HG03354 (cell line): Measurements from ENCODE around the gene GATA1.
"Not testable (repeated sequence)": the region's sequence is repeated elsewhere in the genome, so short reads cannot be mapped to it uniquely, and the experiment has no call there.

Experiments used
- ATAC-seq: cut with Tn5 transposase; IDR thresholded peaks from one replicate; pipeline ENCODE4 v1.9.1; 2021; ENCODE audit warnings: mild to moderate bottlenecking; ENCODE audit not compliant: unreplicated experiment, poor library complexity, severe bottlenecking

Gene GATA1

GRCh38 chrX:48802089-48802904 is 15.9 kb downstream of the GATA1 start:
- ATAC-seq = peak; percentile 46

- no peak for ATAC-seq
Observed at GRCh38 chrX:48802905-48803200, 16.5 kb downstream of the GATA1 start.

GRCh38 chrX:48806081-48806480 is 19.7 kb downstream of the GATA1 start:
- no peak for ATAC-seq

- ATAC-seq = no peak
Observed at GRCh38 chrX:48813644-48814043, 27.3 kb downstream of the GATA1 start.

DNA sequence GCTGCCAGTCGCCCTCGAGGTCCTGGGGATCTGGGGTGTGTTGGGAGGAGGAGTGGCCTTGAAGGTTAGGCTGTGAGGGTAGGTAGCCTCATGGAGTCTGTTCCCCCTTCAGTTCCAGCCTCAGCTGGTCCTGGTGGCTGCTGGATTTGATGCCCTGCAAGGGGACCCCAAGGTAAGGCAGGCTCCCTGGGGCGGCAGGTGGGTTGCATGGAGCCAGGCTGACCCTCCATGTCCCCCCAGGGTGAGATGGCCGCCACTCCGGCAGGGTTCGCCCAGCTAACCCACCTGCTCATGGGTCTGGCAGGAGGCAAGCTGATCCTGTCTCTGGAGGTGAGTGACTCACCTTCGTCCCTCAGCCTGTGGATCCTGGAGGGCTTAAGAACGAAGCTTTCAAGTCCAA is 28.3 kb downstream of the GATA1 start:
- ATAC-seq = no peak

DNA sequence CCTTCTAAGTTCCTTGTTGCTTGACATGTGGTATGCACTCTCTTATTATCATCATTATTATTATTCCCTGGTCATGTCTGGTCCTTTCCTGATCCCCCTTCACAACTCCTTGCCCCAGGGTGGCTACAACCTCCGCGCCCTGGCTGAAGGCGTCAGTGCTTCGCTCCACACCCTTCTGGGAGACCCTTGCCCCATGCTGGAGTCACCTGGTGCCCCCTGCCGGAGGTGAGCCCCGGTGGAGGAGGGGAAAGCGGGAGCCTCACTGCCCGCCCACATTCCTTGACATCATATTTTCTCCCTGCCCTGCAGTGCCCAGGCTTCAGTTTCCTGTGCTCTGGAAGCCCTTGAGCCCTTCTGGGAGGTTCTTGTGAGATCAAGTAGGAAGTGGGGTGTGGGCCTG is 28.9 kb downstream of the GATA1 start:
- ATAC-seq = no peak

- ATAC-seq = no peak
Observed at GRCh38 chrX:48816014-48816810, 29.8 kb downstream of the GATA1 start.

DNA sequence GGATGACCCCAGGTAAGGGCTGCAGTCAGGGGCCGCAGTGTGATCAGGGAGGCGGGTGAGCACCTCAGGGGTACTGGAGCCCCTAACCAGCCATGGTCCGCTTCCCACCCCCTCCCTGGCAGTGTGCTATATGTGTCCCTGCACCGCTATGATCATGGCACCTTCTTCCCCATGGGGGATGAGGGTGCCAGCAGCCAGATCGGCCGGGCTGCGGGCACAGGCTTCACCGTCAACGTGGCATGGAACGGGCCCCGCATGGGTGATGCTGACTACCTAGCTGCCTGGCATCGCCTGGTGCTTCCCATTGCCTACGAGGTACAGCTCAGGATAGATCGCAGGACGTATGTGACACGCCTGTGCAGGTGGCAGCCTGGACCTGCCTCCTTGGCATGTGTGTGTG is 31.7 kb downstream of the GATA1 start:
- no peak for ATAC-seq

DNA sequence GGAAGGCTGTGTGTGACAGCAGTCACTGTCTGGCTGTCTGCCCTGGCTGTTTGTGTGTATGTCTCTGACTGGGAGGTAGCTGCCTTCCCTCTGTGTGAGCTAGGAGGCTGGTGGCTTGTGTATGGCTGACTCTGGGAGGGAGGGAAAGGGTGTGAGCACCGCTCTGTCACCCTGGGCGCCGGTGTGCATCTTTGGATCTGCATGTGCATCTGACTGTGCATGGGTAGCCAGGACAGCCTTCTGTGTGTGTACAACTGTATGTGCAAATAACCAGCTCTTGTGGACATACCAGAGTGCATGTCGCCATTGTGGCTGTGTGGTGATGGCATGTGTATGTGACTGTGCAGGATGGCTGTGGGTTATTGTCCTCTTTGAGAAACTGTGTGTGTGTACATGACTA is 32.5 kb downstream of the GATA1 start:
- no peak for ATAC-seq

- ATAC-seq = not testable (repeated sequence)
Observed at GRCh38 chrX:48819394-48819793, 33.0 kb downstream of the GATA1 start.

GRCh38 chrX:48823053-48823452 is 36.7 kb downstream of the GATA1 start:
- no peak for ATAC-seq

GRCh38 chrX:48824066-48824465 is 37.7 kb downstream of the GATA1 start:
- ATAC-seq = no peak

GRCh38 chrX:48826135-48826875 is 39.9 kb downstream of the GATA1 start, which contains the start of gene ERAS:
TSS of gene ERAS (plus strand) at chrX:48826513. CDS start at chrX:48829124, 2,611 bp downstream.
- ATAC-seq = no peak

- no peak for ATAC-seq
Observed at GRCh38 chrX:48826876-48827653, 40.7 kb downstream of the GATA1 start.

DNA sequence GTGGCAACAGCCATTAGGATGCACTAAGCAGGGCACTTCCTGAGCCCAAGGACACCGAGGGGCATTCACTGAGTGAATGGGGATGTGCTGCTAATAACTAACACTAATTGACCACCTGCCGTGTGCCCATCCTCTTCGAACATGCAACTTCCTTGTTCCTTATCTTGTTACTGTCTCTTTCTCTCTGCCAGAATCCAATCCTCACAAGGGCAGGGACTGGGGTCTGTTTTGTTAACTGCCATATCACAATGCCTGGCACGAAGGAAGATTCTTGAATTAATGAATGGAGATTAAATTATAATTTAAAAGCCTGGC is 41.2 kb downstream of the GATA1 start:
- no peak for ATAC-seq

DNA sequence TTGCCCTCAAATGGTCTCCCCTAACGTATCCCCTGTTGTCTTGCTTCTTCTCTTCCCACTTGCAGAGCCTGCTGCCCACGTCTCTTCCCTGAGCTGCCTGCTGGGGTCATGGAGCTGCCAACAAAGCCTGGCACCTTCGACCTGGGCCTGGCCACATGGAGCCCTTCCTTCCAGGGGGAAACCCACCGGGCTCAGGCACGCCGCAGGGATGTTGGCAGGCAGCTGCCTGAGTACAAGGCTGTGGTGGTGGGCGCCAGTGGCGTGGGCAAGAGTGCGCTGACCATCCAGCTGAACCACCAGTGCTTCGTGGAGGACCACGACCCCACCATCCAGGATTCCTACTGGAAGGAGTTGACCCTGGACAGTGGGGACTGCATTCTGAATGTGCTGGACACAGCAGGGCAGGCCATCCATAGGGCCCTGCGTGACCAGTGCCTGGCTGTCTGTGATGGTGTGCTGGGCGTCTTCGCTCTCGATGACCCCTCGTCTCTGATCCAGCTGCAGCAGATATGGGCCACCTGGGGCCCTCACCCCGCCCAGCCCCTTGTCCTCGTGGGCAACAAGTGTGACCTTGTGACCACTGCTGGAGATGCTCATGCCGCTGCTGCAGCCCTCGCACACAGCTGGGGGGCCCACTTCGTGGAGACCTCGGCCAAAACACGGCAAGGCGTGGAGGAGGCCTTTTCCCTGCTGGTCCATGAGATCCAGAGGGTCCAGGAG is 42.8 kb downstream of the GATA1 start:
- ATAC-seq = no peak

GRCh38 chrX:48831136-48831908 is 44.9 kb downstream of the GATA1 start:
- ATAC-seq = no peak

GRCh38 chrX:48831909-48832291 is 45.5 kb downstream of the GATA1 start:
- ATAC-seq = no peak
